KOPT-K1 (cell line): ENCODE data around the gene PTGER1.
"Not testable (repeated sequence)": the region's sequence is repeated elsewhere in the genome, so short reads cannot be mapped to it uniquely, and the experiment has no call there.

Source experiments
- H3K27ac ChIP-seq: fragments of 200-600 bp; sonication (generic); 2 replicates; pipeline ENCODE4 v1.5.1; 2016; ENCODE audit warnings: antibody characterized with exemption, mild to moderate bottlenecking, low read depth, low read length; ENCODE audit not compliant: poor library complexity, severe bottlenecking
- H3K36me3 ChIP-seq: fragments of 200-600 bp; sonication (generic); 2 replicates; pipeline ENCODE4 v1.5.1; 2017; ENCODE audit warnings: antibody characterized with exemption, mild to moderate bottlenecking, low read length, moderate library complexity; ENCODE audit not compliant: insufficient read depth
- H3K9me3 ChIP-seq: fragments of 200-600 bp; sonication (generic); 2 replicates; pipeline ENCODE4 v1.5.1; 2017; ENCODE audit warnings: antibody characterized with exemption, low read length, mild to moderate bottlenecking; ENCODE audit not compliant: insufficient read depth, poor library complexity, severe bottlenecking

Gene PTGER1

DNA sequence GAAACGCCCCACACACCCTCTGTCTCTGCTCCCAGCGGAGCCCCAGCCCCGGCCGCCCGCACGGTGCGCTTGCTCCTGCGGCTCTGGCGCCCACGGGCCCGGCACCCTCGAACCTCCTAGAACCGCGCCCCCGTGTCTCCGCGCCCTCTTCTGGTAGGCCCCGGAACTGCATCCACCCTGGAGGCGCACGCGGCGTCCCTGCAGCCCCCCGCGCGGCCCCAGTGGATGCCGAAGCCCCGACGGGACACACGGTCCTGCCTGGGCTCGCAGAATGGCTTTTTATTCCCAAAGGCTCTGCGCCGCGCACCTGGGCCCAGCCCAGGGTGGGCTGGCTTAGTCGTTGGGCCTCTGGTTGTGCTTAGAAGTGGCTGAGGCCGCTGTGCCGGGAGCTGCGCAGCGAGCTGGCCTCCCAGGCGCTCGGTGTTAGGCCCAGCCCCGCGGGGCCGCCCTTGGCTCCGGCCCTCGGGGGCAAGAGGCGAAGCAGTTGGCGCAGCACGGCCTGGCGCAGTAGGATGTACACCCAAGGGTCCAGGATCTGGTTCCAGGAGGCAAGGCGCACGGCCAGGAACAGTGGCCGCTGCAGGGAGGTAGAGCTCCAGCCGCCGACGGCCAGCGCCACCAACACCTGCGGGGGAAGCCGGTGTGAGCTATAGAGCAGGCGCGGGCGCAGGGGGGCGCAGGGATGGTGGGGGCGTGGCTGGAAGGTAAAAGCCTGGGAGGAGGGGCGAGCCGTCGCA lies 2.8 kb downstream of the PTGER1 start:
- no peak overlapping the region for H3K27ac ChIP-seq
- H3K36me3 ChIP-seq, result peaks cover 46% of the 10 kb centered on the region
- no peaks in the 10 kb centered on the region for H3K9me3 ChIP-seq

DNA sequence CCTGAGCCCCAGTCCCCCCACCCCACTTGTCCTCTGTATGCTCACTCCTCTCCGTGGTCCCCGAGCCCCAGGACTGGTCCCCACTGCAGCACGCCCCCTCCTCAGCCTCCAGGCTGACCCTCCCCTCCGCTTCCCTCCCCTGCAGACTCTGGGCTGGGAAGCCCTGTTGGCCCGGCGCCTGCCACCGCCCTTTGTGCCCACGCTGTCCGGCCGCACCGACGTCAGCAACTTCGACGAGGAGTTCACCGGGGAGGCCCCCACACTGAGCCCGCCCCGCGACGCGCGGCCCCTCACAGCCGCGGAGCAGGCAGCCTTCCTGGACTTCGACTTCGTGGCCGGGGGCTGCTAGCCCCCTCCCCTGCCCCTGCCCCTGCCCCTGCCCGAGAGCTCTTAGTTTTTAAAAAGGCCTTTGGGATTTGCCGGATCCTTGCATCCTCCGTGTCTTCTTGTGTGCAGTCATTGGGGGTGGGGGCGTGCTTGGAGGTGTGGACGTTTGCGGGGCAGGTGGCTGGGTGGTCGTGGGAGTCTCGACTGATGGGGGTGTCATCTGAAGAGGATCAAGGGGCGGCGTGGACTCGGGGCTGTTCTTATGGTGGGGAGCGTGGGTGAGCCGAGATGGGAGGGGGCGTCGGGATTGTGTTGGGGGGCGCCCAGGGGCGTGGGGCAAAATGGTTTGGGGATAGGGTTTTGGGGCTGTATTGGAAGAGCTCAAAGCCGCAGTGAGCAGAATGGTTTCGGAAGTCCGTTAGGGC lies 3.5 kb downstream of the PTGER1 start:
- H3K27ac ChIP-seq, result no peak overlapping the region
- H3K36me3 ChIP-seq, result peaks cover 53% of the 10 kb centered on the region
- H3K9me3 ChIP-seq, result no peaks in the 10 kb centered on the region

DNA sequence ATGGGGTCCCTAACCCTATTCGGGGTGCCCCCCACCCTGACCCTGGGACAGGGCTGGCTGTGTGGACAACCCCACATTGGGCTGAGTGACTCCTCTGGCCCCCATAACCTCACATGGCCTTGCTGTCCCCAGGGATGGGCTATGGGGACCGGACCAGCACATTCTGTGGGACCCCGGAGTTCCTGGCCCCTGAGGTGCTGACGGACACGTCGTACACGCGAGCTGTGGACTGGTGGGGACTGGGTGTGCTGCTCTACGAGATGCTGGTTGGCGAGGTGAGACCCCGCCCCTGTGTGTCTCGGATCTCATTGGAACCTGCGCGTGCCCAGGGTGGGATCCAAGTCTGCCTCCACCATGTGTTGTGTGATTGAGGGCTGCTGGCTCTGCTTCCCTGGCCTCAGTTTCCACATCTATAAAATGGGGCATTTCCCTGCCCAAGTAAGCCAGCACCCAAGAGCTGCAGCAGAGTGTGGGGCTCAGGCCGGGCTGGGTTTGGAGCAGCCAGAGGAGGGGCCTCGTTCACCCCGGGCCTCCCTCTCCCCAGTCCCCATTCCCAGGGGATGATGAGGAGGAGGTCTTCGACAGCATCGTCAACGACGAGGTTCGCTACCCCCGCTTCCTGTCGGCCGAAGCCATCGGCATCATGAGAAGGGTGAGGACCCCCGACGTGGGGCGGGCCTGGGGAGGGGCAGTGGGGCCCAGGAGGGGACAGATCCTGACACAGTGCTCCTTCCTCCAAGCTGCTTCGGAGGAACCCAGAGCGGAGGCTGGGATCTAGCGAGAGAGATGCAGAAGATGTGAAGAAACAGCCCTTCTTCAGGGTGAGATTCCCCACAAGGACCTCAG lies 4.9 kb downstream of the PTGER1 start:
- Histone ChIP-seq H3K36me3 (peaks cover 64% of the 10 kb centered on the region), H3K27ac (no peak overlapping the region), H3K9me3 (no peaks in the 10 kb centered on the region)

DNA sequence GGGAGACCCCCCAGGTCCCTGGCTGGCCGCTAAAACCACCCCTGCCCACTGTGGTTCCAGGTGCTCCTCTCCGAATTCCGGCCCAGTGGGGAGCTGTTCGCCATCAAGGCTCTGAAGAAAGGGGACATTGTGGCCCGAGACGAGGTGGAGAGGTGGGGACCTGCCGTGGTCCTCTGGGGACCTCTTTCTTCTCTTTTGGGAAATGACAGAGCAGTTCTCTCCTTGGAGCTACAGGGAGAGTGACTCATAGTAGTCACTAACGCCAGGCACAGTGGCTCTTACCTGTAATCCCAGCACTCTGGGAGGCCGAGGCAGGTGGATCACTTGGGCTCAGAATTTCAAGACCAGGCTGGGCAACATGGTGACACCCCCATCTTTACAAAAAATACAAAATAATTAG lies 7.3 kb downstream of the PTGER1 start:
- Histone ChIP-seq H3K9me3 (no peaks in the 10 kb centered on the region), H3K36me3 (peaks cover 88% of the 10 kb centered on the region), H3K27ac (no peak overlapping the region)

DNA sequence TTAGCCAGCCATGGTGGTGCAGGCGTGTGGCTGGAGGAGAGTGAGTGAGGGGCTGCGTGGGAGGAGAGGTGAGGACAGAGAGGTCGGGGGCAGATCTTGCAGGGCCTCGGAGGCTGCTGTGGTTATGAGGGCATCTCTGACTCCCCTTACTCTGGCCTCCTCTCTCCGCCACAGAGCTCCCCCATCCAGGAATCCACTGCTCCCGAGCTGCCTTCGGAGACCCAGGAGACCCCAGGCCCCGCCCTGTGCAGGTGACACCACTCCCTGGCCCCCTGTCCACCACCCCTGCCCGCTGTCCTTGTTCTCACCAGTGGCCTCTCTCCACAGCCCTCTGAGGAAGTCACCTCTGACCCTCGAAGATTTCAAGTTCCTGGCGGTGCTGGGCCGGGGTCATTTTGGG lies 7.8 kb downstream of the PTGER1 start:
- H3K36me3 ChIP-seq, result peaks cover 93% of the 10 kb centered on the region
- no peaks in the 10 kb centered on the region for H3K9me3 ChIP-seq
- H3K27ac ChIP-seq, result no peak overlapping the region

DNA sequence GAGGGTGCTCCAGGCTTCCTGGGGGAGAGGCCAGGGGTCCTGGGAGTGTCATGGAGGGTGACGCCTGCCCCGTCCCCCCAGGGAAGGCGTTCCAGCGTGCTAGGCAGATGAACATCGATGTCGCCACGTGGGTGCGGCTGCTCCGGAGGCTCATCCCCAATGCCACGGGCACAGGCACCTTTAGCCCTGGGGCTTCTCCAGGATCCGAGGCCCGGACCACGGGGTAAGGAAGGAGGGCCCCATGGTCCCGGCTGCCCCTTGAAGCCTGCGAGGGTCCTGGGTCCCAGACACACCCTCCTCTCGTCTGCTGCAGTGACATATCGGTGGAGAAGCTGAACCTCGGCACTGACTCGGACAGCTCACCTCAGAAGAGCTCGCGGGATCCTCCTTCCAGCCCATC lies 11.4 kb downstream of the PTGER1 start:
- no peak overlapping the region for H3K27ac ChIP-seq
- H3K9me3 ChIP-seq, result no peaks in the 10 kb centered on the region
- H3K36me3 ChIP-seq, result peaks cover 95% of the 10 kb centered on the region

DNA sequence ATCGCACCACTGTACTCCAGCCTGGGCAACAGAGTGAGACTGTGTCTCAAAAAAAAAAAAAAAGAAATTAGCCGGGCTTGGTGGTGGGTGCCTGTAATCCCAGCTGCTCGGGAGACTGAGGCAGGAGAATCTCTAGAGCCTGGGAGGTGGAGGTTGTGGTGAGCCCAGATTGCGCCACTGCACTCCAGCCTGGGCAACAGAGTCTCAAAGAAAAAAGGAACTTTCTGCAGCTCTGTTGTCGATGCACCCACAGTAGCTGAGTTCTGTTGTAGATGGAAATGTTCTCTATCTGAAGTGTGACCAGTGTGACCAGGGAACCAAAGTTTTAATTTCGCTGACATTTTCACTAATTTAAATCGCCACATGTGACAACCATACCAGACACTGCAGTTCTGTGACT lies 12.8 kb downstream of the PTGER1 start:
- H3K36me3 ChIP-seq, result peaks cover 96% of the 10 kb centered on the region
- H3K27ac ChIP-seq, H3K9me3 ChIP-seq: not testable (repeated sequence)

DNA sequence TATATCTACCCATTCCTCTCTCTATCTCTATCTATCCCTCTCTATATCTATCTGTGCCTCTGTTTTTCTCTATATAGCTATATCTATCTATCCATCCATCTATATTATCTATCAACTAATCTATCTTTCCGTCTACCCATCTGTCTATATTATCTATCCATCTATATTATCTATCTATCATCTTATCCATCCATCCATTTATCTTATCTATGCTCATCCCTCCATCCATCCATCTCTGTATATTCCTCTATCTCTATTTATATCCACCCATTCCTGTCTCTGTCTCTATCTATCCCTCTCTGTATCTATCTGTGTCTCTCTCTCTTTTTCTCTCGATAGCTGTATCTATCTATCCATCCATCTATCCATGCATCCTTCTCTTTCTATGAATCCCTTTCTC lies 14.2 kb downstream of the PTGER1 start:
- Histone ChIP-seq H3K9me3 (no peaks in the 10 kb centered on the region), H3K36me3 (peaks cover 96% of the 10 kb centered on the region), H3K27ac (no peak overlapping the region)

DNA sequence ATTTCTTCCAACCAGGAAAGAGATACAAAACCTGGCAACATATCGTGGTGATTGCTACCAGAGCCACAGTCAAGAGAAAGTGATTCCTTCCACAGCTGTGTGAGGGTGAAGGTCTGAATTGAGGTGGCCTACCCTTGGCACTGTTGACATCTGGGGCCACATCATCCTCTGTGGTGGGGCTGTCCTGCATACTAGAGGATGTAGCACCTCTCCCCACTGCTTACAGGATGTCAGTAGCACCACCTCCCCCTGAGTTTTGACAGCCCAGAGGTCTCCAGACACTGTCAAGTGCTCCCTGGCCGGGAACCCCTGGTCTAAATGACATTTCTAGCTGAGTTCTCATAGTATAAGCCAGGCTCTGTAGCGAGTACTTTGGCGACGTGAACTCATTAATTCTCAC lies 15.5 kb downstream of the PTGER1 start:
- H3K36me3 ChIP-seq, result peaks cover 97% of the 10 kb centered on the region

DNA sequence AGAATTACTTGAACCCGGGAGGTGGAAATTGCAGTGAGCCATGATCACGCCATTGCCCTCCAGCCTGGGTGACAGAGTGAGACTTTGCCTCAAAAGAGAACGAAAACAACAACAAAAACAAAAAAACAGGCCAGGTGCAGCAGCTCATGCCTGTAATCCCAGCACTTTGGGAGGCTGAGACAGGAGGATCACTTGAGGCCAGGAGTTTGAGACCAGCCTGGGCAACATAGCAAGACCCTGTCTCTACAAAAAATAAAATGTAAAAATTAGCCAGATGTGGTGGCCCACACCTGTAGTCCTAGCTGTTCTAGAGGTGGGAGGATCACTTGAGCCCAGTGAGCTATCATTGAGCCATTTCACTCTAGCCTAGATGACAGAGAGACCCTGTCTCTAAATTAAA lies 22.9 kb downstream of the PTGER1 start:
- H3K9me3 ChIP-seq, H3K27ac ChIP-seq: not testable (repeated sequence)
- H3K36me3 ChIP-seq, result peaks cover 95% of the 10 kb centered on the region

More for the DNA sequence above, 15.5 kb downstream of the PTGER1 start:
- Histone ChIP-seq H3K9me3 (no peaks in the 10 kb centered on the region), H3K27ac (no peak overlapping the region)

DNA sequence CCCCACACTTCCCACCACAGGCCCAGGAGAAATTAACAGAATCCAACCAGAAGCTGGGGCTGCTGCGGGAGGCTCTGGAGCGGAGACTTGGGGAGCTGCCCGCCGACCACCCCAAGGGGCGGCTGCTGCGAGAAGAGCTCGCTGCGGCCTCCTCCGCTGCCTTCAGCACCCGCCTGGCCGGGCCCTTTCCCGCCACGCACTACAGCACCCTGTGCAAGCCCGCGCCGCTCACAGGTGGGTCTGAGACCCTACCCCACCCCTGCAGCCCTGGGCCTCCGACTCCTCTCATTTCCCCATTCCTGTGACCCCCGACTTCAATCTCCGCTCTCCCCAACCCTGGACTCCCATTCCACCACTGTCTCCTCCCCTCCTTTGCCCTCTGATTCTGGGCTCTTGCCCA lies 24.3 kb downstream of the PTGER1 start:
- H3K9me3 ChIP-seq, result no peaks in the 10 kb centered on the region
- H3K27ac ChIP-seq, result no peak overlapping the region
- H3K36me3 ChIP-seq, result peaks cover 97% of the 10 kb centered on the region

DNA sequence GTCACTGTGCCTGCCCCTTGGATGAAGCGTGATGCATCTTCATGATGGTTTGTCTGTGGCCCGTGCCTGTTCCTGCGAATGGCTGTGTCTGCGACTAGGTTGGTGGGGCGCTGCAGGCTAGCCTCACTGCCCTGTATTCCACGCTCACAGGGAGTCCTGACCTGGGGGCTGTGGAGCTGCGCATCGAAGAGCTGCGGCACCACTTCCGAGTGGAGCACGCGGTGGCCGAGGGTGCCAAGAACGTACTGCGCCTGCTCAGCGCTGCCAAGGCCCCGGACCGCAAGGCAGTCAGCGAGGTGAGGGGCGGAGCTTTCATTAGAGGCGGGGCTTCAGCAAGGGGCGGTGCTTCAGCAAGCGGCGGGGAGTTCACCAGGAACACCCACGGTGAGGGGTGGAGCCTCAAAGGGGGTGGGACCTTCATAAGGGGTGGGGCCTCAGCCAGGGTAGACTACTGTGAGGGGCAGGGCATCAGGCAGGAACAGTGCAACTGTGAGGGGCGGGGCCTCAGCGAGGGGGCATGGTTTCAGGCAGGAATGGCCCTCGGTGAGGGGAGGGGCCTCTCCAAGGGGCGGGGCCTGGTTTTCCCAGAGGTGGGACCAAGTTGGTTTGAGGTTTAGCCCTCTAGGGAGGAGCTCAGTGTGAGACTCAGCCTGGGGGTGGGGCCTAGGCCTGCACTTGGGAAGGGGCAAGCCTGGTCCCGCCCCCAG lies 24.8 kb downstream of the PTGER1 start:
- Histone ChIP-seq H3K36me3 (peaks cover 97% of the 10 kb centered on the region), H3K9me3 (no peaks in the 10 kb centered on the region), H3K27ac (no peak overlapping the region)

DNA sequence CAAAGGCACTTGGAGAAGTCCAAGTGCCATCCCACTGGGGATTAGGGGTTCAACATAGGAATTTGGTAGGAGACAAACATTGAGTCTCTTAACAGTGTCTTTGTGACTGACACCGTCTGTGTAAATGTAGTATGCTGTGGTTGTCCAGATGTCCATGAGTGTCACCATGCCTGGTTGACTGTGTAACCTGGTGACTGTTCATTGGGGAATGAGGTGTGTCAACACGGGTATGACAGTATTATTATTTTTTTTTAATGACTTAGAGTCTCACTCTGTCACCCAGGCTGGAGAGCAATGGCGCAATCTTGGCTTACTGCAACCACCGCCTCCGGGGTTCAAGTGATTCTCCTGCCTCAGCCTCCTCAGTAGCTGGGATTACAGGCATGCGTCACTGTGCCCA lies 25.8 kb downstream of the PTGER1 start:
- H3K27ac ChIP-seq, result no peak overlapping the region
- no peaks in the 10 kb centered on the region for H3K9me3 ChIP-seq
- H3K36me3 ChIP-seq, result peaks cover 93% of the 10 kb centered on the region

DNA sequence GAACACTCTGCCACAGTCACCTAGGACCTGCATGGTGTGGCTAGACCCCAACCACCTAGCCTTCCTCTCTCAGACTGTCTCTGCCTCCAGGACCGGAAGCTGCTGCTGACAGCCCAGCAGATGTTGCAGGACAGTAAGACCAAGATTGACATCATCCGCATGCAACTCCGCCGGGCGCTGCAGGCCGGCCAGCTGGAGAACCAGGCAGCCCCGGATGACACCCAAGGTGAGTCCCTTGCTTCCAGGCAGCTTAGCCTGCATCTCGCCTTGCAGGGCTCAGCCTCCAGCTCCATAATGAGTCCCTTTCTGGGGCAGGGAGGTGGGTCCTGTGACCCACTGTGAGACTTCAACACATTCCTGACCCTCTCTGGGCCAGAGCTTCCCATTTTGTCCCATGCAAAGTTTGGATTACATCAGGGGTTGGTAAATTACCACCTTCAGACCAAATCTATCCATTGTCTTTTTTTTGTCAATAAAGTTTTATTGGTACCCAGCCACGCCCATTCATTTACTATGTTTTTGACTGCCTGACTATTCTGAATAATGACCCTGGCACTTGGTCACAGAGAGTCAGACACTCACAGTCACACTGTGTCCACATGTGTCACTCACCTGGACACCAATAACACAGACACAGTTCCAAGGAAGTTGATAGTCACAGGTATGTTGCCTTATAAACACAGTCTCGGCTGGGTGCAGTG lies 28.7 kb downstream of the PTGER1 start:
- H3K27ac ChIP-seq, result no peak overlapping the region
- peaks cover 94% of the 10 kb centered on the region for H3K36me3 ChIP-seq
- no peaks in the 10 kb centered on the region for H3K9me3 ChIP-seq
